ENCODE results near the gene NEU1. TPM values are rescaled to one million over a fixed set of nuclear protein-coding genes. Genes with fewer than 3 reads are reported as not detected.
"Not testable (repeated sequence)": the region's sequence is repeated elsewhere in the genome, so short reads cannot be mapped to it uniquely, and the experiment has no call there.

The NEU1 gene
- total RNA-seq = 402 and 407 TPM in 2 replicates
- 331 and 388 TPM in 2 replicates for polyA plus RNA-seq

- WGBS (ENCODE audit: low lambda C conversion rate, missing lambda C conversion rate) = 1% methylated on average over 55 of the region's 64 CpGs
- peak within 1 kb of the TSS; percentile 84 for H3K27ac ChIP-seq
- no peaks in the 10 kb centered on the region for H3K36me3 ChIP-seq (replicated peaks; ENCODE audit: insufficient read depth, low read depth)
- peaks cover 19% of the 10 kb centered on the region for H3K79me2 ChIP-seq
- peaks cover 5% of the 10 kb centered on the region for H3K4me1 ChIP-seq (ENCODE audit: insufficient read depth)
- TF ChIP-seq CTCF (IDR thresholded peaks at IDR 0.05; ENCODE audit: poor library complexity) = no peak
- TF ChIP-seq EZH2 (IDR thresholded peaks at IDR 0.05; ENCODE audit: borderline replicate concordance) = no peak
- TF ChIP-seq EZH2phosphoT487 (IDR thresholded peaks at IDR 0.05; ENCODE audit: low read depth, severe bottlenecking, unreplicated experiment) = no peak
- peak within 1 kb of the TSS; percentile 30 for H3K4me3 ChIP-seq
- no peaks in the 10 kb centered on the region for H3K9me3 ChIP-seq (ENCODE audit: low read depth)
- peak within 1 kb of the TSS; percentile 13 for H2AFZ ChIP-seq
- H3K27me3 ChIP-seq = no peaks in the 10 kb centered on the region
- H3K4me2 ChIP-seq = peak within 1 kb of the TSS; percentile 86
- DNase-seq (ENCODE audit: low spot score) = peak; percentile 100
- peaks cover 2% of the 10 kb centered on the region for H4K20me1 ChIP-seq (ENCODE audit: insufficient read depth, poor library complexity, severe bottlenecking)
- H3K9me2 ChIP-seq (replicated peaks; ENCODE audit: insufficient read depth) = no peaks in the 10 kb centered on the region
Observed at GRCh38 chr6:31862344-31863235, at the start of gene NEU1. Gene NEU1, minus strand, starts transcription at chr6:31862821. Its CDS starts 45 bp downstream, at chr6:31862776.

- no peak for DNase-seq (ENCODE audit: low spot score)
- no peak overlapping the region for H2AFZ ChIP-seq
- no peak overlapping the region for H3K4me3 ChIP-seq
- H3K9me3 ChIP-seq (ENCODE audit: low read depth) = no peaks in the 10 kb centered on the region
- no peaks in the 10 kb centered on the region for H3K27me3 ChIP-seq
- H3K4me1 ChIP-seq (ENCODE audit: insufficient read depth) = no peaks in the 10 kb centered on the region
- H3K36me3 ChIP-seq (replicated peaks; ENCODE audit: insufficient read depth, low read depth) = no peaks in the 10 kb centered on the region
- TF ChIP-seq EZH2phosphoT487 (IDR thresholded peaks at IDR 0.05; ENCODE audit: low read depth, severe bottlenecking, unreplicated experiment) = no peak
- no peak for TF ChIP-seq EZH2 (IDR thresholded peaks at IDR 0.05; ENCODE audit: borderline replicate concordance)
- no peak for TF ChIP-seq CTCF (IDR thresholded peaks at IDR 0.05; ENCODE audit: poor library complexity)
- H3K79me2 ChIP-seq = no peaks in the 10 kb centered on the region
- H3K9me2 ChIP-seq (replicated peaks; ENCODE audit: insufficient read depth) = no peaks in the 10 kb centered on the region
- H3K4me2 ChIP-seq = no peak overlapping the region
- 80% methylated on average over 11 of the region's 11 CpGs for WGBS (ENCODE audit: low lambda C conversion rate, missing lambda C conversion rate)
- H3K27ac ChIP-seq = no peak overlapping the region
- H4K20me1 ChIP-seq (ENCODE audit: insufficient read depth, poor library complexity, severe bottlenecking) = no peaks in the 10 kb centered on the region
Observed at GRCh38 chr6:31911826-31912585, 49.4 kb upstream of the NEU1 start.

GRCh38 chr6:31909298-31909697 is 46.7 kb upstream of the NEU1 start:
- H2AFZ ChIP-seq; H3K4me2 ChIP-seq; H3K9me3 ChIP-seq (ENCODE audit: low read depth); H3K36me3 ChIP-seq (replicated peaks; ENCODE audit: insufficient read depth, low read depth); H3K4me1 ChIP-seq (ENCODE audit: insufficient read depth); H3K9me2 ChIP-seq (replicated peaks; ENCODE audit: insufficient read depth); DNase-seq (ENCODE audit: low spot score); H3K79me2 ChIP-seq; H3K4me3 ChIP-seq; H4K20me1 ChIP-seq (ENCODE audit: insufficient read depth, poor library complexity, severe bottlenecking); H3K27ac ChIP-seq; H3K27me3 ChIP-seq: not testable (repeated sequence)
- 79% methylated on average over 7 of the region's 7 CpGs for WGBS (ENCODE audit: low lambda C conversion rate, missing lambda C conversion rate)

DNA sequence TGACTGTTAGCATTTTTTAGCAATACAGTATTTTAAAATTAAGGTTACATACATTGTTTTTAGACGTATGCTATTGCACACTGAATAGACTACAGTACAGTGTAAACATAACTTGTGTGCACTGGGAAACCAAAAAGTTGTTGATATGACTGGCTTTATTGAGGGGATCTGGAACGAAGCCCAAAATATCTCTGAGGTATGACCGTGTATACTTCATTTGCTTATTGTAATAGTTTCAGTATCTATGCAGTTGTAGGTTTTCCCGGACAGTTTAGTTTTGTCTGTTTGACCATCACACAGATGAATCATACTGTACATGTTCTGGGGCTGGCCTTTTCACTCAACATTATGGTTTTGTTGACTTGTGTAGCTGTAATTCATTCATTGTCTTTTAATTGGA is 46.2 kb upstream of the NEU1 start:
- Histone ChIP-seq H2AFZ (no peak overlapping the region), H3K79me2 (no peaks in the 10 kb centered on the region), H3K9me2 (replicated peaks; ENCODE audit: insufficient read depth) (no peaks in the 10 kb centered on the region), H3K4me3 (no peak overlapping the region), H3K36me3 (replicated peaks; ENCODE audit: insufficient read depth, low read depth) (no peaks in the 10 kb centered on the region), H3K27ac (no peak overlapping the region), H3K9me3 (ENCODE audit: low read depth) (no peaks in the 10 kb centered on the region), H3K27me3 (no peaks in the 10 kb centered on the region), H4K20me1 (ENCODE audit: insufficient read depth, poor library complexity, severe bottlenecking) (no peaks in the 10 kb centered on the region), H3K4me1 (ENCODE audit: insufficient read depth) (peaks cover under 1% of the 10 kb centered on the region), H3K4me2 (no peak overlapping the region)
- no peak for TF ChIP-seq EZH2phosphoT487 (IDR thresholded peaks at IDR 0.05; ENCODE audit: low read depth, severe bottlenecking, unreplicated experiment)
- TF ChIP-seq CTCF (IDR thresholded peaks at IDR 0.05; ENCODE audit: poor library complexity) = no peak
- no peak for TF ChIP-seq EZH2 (IDR thresholded peaks at IDR 0.05; ENCODE audit: borderline replicate concordance)
- 62% methylated on average over 4 of the region's 4 CpGs for WGBS (ENCODE audit: low lambda C conversion rate, missing lambda C conversion rate)
- no peak for DNase-seq (ENCODE audit: low spot score)

- H3K27ac ChIP-seq; H3K9me3 ChIP-seq (ENCODE audit: low read depth); H3K36me3 ChIP-seq (replicated peaks; ENCODE audit: insufficient read depth, low read depth); H3K9me2 ChIP-seq (replicated peaks; ENCODE audit: insufficient read depth); H3K4me3 ChIP-seq; H4K20me1 ChIP-seq (ENCODE audit: insufficient read depth, poor library complexity, severe bottlenecking); H3K27me3 ChIP-seq; H3K79me2 ChIP-seq; DNase-seq (ENCODE audit: low spot score); H3K4me1 ChIP-seq (ENCODE audit: insufficient read depth); H3K4me2 ChIP-seq; H2AFZ ChIP-seq: not testable (repeated sequence)
- WGBS (ENCODE audit: low lambda C conversion rate, missing lambda C conversion rate) = 86% methylated on average over 5 of the region's 5 CpGs
Observed at GRCh38 chr6:31908255-31908654, 45.6 kb upstream of the NEU1 start.

All from hepatocyte (in vitro differentiated cells).